GM21576 (cell line): ENCODE measurements around the gene LSMEM2.
"Not testable (repeated sequence)": the region's sequence is repeated elsewhere in the genome, so short reads cannot be mapped to it uniquely, and the experiment has no call there.

Experiments used
- ATAC-seq: cut with Tn5 transposase; IDR thresholded peaks from one replicate; pipeline ENCODE4 v1.9.1; 2021; ENCODE audit warnings: mild to moderate bottlenecking, moderate library complexity; ENCODE audit not compliant: unreplicated experiment

LSMEM2 gene

GRCh38 chr3:50245831-50246516 lies 32.9 kb upstream of the LSMEM2 start:
- ATAC-seq = peak; percentile 53

- ATAC-seq = peak; percentile 46
These were observed 32.4 kb upstream of the LSMEM2 start for GRCh38 chr3:50246517-50246954.

GRCh38 chr3:50248387-50248786 lies 30.5 kb upstream of the LSMEM2 start:
- ATAC-seq = no peak

GRCh38 chr3:50249457-50249856 lies 29.4 kb upstream of the LSMEM2 start:
- ATAC-seq = no peak

- ATAC-seq = no peak
These were observed 28.4 kb upstream of the LSMEM2 start for GRCh38 chr3:50250514-50250913.

- no peak for ATAC-seq
These were observed 27.7 kb upstream of the LSMEM2 start for GRCh38 chr3:50251220-50251619.

GRCh38 chr3:50254577-50255250 lies 24.2 kb upstream of the LSMEM2 start:
- ATAC-seq = no peak

GRCh38 chr3:50255251-50255615 lies 23.7 kb upstream of the LSMEM2 start:
- ATAC-seq = no peak

GRCh38 chr3:50256978-50257890 lies 21.7 kb upstream of the LSMEM2 start:
- no peak for ATAC-seq

- no peak for ATAC-seq
These were observed 20.7 kb upstream of the LSMEM2 start for GRCh38 chr3:50258029-50258680.

- no peak for ATAC-seq
These were observed 19.9 kb upstream of the LSMEM2 start for GRCh38 chr3:50258979-50259378.

- peak; percentile 24 for ATAC-seq
These were observed 19.4 kb upstream of the LSMEM2 start for GRCh38 chr3:50259432-50260026.

GRCh38 chr3:50260027-50260941 lies 18.6 kb upstream of the LSMEM2 start:
- peak; percentile 87 for ATAC-seq

GRCh38 chr3:50260942-50261441 lies 17.9 kb upstream of the LSMEM2 start:
- no peak for ATAC-seq

GRCh38 chr3:50261505-50261904 lies 17.4 kb upstream of the LSMEM2 start:
- ATAC-seq = no peak

- ATAC-seq = not testable (repeated sequence)
These were observed 16.7 kb upstream of the LSMEM2 start for GRCh38 chr3:50262200-50262599.

- ATAC-seq = no peak
These were observed 16.1 kb upstream of the LSMEM2 start for GRCh38 chr3:50262778-50263177.

GRCh38 chr3:50263478-50264382 lies 15.2 kb upstream of the LSMEM2 start:
- no peak for ATAC-seq
